Left ventricle myocardium inferior (tissue), 1 donor: ENCODE data around the gene FRMPD1. TPM values are rescaled to one million over a fixed set of nuclear protein-coding genes. Genes with fewer than 3 reads are reported as not detected.

Source experiments
- DNase-seq: peaks from one replicate; pipeline ENCODE4 v3.0.0-alpha.2; 2020
- H3K27ac ChIP-seq: fragments of 200-600 bp; replicated peaks from 2 replicates; pipeline ENCODE4 v1.8.0; 2021
- H3K27me3 ChIP-seq: fragments of 200-600 bp; 2 replicates; pipeline ENCODE4 v1.8.0; 2021; ENCODE audit warnings: low read depth
- H3K36me3 ChIP-seq: fragments of 200-600 bp; 2 replicates; pipeline ENCODE4 v1.8.0; 2021
- H3K4me1 ChIP-seq: fragments of 200-600 bp; 2 replicates; pipeline ENCODE4 v1.8.0; 2021
- H3K4me3 ChIP-seq: fragments of 200-600 bp; 2 replicates; pipeline ENCODE4 v1.8.0; 2021; ENCODE audit warnings: mild to moderate bottlenecking, moderate library complexity
- H3K9me3 ChIP-seq: fragments of 200-600 bp; replicated peaks from 2 replicates; pipeline ENCODE4 v1.8.0; 2021
- intact Hi-C: fragments of 100-400 bp; cut with micrococcal nuclease; formaldehyde crosslinking; loops from one replicate; pipeline ENCODE4 v1.11.0; 2022
- total RNA-seq: library from RNA; stranded (reverse); fragmentation: NEBNext Ultra II Directional; extraction: Animal tissue kit (Norgen Biotek cat#: 25700); gene quantifications from one replicate; pipeline ENCODE4 v1.2.1, GENCODE V29; 2021
- TF ChIP-seq, protein P1 (sequence below): fragments of 200-600 bp; IDR thresholded peaks from 2 replicates; pipeline ENCODE4 v1.8.0; 2021; ENCODE audit warnings: antibody characterized with exemption, mild to moderate bottlenecking, borderline replicate concordance
- donor health status: DM: no; HTN: yes; CAD: no; lungs with severe emphysema.

The FRMPD1 gene
- total RNA-seq, 1 donor from 2014 or later, result 1.1 TPM

DNA sequence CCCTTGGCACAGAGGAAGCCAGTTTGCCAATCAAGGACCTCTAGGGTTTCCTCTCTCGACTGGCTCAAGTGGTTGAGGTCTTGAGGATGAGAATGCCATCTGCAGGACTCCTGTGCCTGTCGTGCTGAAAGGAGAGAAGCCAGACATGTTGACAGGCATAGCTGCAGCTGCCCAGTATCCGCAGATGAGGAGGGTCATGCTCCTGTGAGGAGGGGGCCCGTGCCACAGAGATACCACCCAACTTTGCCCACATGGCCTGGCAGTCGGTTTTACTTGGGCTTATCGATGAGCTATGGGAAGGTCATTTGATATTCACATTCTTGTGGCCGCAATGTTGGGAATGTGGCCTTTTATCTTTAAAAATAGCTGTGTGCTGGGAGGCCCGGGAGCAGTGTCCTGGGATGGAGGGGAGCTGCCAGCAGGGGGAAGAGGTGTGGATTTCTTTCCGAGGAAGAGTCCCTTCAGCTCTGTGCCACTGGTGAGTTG is 17.4 kb downstream of the FRMPD1 start:
- Histone ChIP-seq H3K27ac (no peak overlapping the region), H3K4me1 (peaks cover 6% of the 10 kb centered on the region), H3K9me3 (no peaks in the 10 kb centered on the region), H3K36me3 (no peaks in the 10 kb centered on the region), H3K4me3 (peak overlapping the region; percentile 29), H3K27me3 (peaks cover 31% of the 10 kb centered on the region)
- TF ChIP-seq, protein P1, sequence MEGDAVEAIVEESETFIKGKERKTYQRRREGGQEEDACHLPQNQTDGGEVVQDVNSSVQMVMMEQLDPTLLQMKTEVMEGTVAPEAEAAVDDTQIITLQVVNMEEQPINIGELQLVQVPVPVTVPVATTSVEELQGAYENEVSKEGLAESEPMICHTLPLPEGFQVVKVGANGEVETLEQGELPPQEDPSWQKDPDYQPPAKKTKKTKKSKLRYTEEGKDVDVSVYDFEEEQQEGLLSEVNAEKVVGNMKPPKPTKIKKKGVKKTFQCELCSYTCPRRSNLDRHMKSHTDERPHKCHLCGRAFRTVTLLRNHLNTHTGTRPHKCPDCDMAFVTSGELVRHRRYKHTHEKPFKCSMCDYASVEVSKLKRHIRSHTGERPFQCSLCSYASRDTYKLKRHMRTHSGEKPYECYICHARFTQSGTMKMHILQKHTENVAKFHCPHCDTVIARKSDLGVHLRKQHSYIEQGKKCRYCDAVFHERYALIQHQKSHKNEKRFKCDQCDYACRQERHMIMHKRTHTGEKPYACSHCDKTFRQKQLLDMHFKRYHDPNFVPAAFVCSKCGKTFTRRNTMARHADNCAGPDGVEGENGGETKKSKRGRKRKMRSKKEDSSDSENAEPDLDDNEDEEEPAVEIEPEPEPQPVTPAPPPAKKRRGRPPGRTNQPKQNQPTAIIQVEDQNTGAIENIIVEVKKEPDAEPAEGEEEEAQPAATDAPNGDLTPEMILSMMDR, result peak; percentile 46
- no peak for DNase-seq
- intact Hi-C loops, result no loop called here

DNA sequence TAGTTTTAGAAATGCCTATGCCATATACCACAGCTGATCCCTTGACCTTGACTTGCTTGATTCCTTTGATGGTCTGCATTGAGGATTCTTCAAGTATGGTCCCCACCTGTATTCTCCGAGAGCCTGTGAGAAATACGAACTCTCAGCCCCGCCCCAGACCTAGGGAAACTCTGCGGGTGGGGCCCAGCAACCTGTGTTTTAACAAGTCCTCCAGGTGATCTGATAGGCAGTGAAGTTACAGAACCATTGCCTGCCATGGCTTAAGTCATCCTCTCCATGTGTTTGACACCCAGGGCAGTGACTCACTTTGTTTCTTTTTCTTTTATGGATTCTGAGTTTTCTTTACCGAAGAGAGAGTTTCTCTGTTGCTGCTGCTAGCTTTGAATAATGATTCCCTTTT is 18.5 kb downstream of the FRMPD1 start:
- Histone ChIP-seq H3K4me3 (no peak overlapping the region), H3K36me3 (no peaks in the 10 kb centered on the region), H3K9me3 (no peaks in the 10 kb centered on the region), H3K27ac (no peak overlapping the region), H3K4me1 (peaks cover 6% of the 10 kb centered on the region), H3K27me3 (peaks cover 31% of the 10 kb centered on the region)
- no peak for DNase-seq
- TF ChIP-seq, protein P1, result no peak
- intact Hi-C loops, result no loop called here

DNA sequence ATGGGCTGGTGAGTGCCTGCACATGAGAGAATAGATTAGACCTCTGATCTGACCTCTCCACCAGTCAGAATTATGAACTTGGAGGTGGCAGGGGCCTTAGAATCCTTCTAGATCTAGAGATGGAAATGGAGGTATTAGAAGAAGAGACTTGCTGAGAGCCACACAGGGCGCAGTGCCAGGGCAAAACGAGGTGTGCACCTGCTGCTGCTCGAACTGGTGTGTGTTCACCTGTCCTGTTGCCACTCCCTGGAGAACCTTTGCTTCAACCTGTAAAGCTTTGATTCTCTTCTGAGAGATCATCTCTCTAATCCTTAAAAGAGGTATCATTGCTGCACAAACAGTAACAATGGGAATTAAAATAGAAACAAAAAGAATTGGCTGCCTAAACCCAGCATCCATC is 24.9 kb downstream of the FRMPD1 start:
- peaks cover 4% of the 10 kb centered on the region for H3K27me3 ChIP-seq

DNA sequence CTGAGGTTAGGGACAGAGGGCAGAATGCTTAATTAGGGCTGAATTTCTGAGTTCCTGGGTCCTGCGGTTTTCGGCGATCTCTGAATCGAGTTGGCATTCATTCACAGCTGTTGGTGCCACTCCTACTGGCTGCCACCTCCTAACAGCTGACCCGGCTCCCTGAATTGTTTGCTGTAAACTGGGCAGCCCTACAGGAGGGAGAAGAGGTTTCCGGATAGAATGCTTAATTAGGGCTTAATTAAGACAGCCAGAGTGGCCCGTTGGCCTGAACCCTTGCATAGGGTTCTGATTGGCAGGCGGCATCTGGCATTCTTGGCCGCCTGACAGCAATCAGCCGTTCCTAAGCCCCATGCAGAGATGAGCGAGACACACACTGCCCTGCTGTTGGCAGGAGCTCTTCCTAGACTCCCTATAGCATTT is 25.7 kb downstream of the FRMPD1 start:
- Histone ChIP-seq H3K27ac (peak overlapping the region; percentile 46), H3K4me3 (no peak overlapping the region), H3K36me3 (no peaks in the 10 kb centered on the region), H3K4me1 (peaks cover 18% of the 10 kb centered on the region), H3K9me3 (no peaks in the 10 kb centered on the region), H3K27me3 (peaks cover 11% of the 10 kb centered on the region)
- no peak for DNase-seq
- TF ChIP-seq, protein P1, result no peak
- intact Hi-C loops, result no loop called here

More for the DNA sequence above, 24.9 kb downstream of the FRMPD1 start:
- TF ChIP-seq, protein P1, result no peak
- intact Hi-C loops, result no loop called here
- Histone ChIP-seq H3K4me1 (peaks cover 18% of the 10 kb centered on the region), H3K9me3 (no peaks in the 10 kb centered on the region), H3K4me3 (no peak overlapping the region), H3K36me3 (no peaks in the 10 kb centered on the region), H3K27ac (no peak overlapping the region)
- DNase-seq, result no peak

DNA sequence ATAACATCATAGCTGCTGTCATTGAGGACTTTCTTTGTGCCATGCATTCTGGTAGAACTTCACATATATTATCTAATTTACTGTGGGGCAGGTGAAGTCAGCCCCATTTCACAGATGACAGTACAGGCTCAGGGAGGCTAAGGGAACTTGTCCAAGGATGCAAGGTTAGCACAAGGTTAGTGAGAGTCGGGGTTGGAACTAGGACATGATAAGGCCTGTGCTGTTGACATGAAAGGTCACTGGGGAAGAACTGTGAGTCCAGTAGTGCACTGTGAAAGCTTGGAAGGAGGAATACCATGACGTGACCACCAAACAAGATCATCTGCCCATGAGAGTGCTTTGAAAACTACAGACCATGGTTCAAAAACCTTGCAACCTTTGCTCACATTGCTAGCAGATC is 26.7 kb downstream of the FRMPD1 start:
- TF ChIP-seq, protein P1, result no peak
- no peaks in the 10 kb centered on the region for H3K9me3 ChIP-seq
- intact Hi-C loops, result no loop called here
- H3K27me3 ChIP-seq, result peaks cover 16% of the 10 kb centered on the region
- no peak overlapping the region for H3K4me3 ChIP-seq
- DNase-seq, result no peak
- H3K4me1 ChIP-seq, result peaks cover 18% of the 10 kb centered on the region
- no peaks in the 10 kb centered on the region for H3K36me3 ChIP-seq
- H3K27ac ChIP-seq, result peak overlapping the region; percentile 30
